Activated gamma-delta T cell treated with Interleukin-2 at 50 U/mL for 16 hours (primary cell): ENCODE data around the gene POM121.
"Not testable (repeated sequence)": the region's sequence is repeated elsewhere in the genome, so short reads cannot be mapped to it uniquely, and the experiment has no call there.

Experiments used
- DNase-seq: peaks from one replicate; pipeline ENCODE4 v3.0.0-alpha.2; 2020

The POM121 gene

DNA sequence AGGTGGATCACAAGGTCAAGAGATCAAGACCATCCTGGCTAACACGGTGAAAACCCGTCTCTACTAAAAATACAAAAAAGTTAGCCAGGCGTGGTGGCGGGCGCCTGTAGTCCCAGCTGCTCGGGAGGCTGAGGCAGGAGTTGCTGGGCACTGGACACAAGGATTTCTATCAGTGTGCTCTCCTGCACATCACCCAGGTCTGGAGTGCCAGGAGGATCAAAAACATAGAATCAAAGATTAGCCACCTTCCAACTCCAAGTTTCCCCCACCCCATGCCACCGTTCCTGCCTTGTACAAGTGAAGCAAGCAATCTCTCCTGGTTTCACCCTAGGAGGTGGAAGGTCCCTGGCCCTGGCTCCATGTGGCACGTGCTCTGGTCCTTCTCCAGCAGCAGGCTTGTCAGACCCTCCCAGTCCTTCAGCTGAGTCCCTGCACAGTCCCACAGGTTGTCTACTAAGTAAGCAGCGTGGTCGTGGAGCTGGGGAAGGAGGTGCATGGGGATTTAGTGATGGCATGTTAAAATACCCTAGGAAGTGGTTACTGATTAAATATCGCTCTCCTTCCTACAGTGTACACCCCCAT is 73.1 kb downstream of the POM121 start:
- DNase-seq = not testable (repeated sequence)
